ENCODE results near the gene DRC1.

DNA sequence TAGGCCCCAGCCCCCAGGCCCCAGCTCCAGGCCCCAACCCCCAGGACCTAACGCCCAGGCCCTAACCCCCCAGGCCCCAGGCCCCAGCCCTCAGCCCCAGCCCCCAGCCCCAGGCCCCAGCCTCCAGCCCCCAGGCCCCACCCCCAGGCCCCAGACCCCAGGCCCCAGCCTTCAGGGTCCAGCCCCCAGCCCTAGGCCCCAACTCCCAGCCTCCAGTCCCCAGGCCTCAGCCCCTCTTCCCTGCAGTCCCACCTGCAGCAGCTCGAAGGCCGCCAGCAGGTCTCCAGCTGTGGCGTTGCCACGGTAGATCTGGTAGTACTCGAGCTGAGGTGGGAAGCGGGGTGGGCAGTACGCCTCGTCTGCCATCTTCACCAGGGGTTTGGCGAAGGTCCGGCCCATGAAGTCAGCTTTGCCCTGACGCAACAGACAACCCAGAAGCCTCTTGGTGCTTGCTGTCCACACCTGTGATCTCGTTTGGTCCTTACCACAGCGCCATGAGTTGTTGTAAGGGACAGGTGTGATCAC is 72.6 kb downstream of the DRC1 start:
- TF ChIP-seq TAF1 (IDR thresholded peaks at IDR 0.05; ENCODE audit: borderline replicate concordance, insufficient read depth, low read length) (no peak), POLR2AphosphoS5 (IDR thresholded peaks at IDR 0.05; ENCODE audit: low read depth, low read length) (no peak), SIN3A (IDR thresholded peaks at IDR 0.05; ENCODE audit: borderline replicate concordance, insufficient read depth, low read length) (no peak)
